Measurements from ENCODE around the gene DST.

DNA sequence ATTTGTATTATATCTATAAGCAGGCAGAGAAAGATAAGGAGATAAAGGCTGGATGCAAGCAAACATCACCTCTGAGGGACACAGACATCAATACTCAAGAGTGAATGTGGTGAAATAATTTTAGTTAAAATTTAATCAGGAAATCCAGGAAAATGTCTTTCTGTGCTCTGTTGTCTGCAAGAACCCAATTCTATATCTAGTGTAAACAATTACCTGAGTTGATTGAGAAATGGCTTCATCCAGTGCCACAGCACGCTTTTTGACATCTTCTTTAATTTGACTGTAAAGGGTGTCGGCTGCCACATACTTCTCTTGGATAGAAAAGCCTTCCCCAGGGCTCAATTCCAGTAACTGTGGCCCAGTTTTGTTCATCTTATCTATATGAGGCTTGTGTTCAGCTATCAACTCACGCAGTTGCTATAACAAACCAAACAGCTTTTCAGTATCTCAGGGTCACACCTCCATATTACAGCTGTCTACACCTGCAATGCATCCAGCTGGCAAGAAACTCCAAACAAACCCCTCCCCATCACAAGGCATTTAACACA lies 131.6 kb downstream of the DST start:
- TF ChIP-seq, protein P1, sequence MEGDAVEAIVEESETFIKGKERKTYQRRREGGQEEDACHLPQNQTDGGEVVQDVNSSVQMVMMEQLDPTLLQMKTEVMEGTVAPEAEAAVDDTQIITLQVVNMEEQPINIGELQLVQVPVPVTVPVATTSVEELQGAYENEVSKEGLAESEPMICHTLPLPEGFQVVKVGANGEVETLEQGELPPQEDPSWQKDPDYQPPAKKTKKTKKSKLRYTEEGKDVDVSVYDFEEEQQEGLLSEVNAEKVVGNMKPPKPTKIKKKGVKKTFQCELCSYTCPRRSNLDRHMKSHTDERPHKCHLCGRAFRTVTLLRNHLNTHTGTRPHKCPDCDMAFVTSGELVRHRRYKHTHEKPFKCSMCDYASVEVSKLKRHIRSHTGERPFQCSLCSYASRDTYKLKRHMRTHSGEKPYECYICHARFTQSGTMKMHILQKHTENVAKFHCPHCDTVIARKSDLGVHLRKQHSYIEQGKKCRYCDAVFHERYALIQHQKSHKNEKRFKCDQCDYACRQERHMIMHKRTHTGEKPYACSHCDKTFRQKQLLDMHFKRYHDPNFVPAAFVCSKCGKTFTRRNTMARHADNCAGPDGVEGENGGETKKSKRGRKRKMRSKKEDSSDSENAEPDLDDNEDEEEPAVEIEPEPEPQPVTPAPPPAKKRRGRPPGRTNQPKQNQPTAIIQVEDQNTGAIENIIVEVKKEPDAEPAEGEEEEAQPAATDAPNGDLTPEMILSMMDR (IDR thresholded peaks at IDR 0.05), result no peak
- no peak for TF ChIP-seq POLR2A (IDR thresholded peaks at IDR 0.05)

Measured in tibial nerve (tissue), 3 donors.